ENCODE data around the gene CLASP2. TPM values are rescaled to one million over a fixed set of nuclear protein-coding genes. Genes with fewer than 3 reads are reported as not detected.

The CLASP2 gene
- total RNA-seq, 1 donor from 2014 or later: 75.8 TPM

DNA sequence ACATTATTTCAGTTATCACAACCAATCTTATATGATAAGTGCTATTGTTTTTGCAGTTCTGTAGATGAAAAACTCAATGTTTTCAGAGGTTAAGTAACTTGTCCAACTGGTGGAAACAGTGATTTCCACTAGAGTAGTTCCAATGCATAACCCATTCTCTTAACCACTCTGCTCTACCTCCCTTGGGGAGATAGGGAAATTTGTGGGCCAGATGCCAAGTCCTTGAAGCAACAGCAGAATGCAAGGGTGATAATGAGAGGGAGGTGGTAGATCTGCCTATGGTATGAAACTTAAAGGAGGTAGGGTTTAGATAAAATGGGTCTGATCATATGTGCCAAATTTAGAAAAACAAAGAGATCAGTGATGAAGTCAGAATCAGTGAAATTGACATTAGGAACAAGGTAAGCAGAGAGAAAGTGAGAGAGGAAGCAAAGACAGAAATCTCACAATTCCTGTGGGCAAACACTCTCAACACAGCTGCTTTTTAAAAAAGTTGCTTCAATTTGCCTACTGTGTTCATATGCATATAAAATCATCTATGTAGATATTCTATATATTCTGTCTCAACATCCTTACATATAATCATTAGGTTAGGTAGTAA lies 227.3 kb downstream of the CLASP2 start:
- no peaks in the 10 kb centered on the region for H3K4me1 ChIP-seq
- H3K36me3 ChIP-seq: no peaks in the 10 kb centered on the region
- intact Hi-C loops (cut with DNase I): no loop called here
- no peaks in the 10 kb centered on the region for H3K27me3 ChIP-seq
- no peak overlapping the region for H3K4me3 ChIP-seq
- DNase-seq (ENCODE audit: low spot score in 2 of 2): no peak
- TF ChIP-seq, protein P1, sequence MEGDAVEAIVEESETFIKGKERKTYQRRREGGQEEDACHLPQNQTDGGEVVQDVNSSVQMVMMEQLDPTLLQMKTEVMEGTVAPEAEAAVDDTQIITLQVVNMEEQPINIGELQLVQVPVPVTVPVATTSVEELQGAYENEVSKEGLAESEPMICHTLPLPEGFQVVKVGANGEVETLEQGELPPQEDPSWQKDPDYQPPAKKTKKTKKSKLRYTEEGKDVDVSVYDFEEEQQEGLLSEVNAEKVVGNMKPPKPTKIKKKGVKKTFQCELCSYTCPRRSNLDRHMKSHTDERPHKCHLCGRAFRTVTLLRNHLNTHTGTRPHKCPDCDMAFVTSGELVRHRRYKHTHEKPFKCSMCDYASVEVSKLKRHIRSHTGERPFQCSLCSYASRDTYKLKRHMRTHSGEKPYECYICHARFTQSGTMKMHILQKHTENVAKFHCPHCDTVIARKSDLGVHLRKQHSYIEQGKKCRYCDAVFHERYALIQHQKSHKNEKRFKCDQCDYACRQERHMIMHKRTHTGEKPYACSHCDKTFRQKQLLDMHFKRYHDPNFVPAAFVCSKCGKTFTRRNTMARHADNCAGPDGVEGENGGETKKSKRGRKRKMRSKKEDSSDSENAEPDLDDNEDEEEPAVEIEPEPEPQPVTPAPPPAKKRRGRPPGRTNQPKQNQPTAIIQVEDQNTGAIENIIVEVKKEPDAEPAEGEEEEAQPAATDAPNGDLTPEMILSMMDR (IDR thresholded peaks at IDR 0.05): no peak
- no peaks in the 10 kb centered on the region for H3K9me3 ChIP-seq
- no peak overlapping the region for H3K27ac ChIP-seq

DNA sequence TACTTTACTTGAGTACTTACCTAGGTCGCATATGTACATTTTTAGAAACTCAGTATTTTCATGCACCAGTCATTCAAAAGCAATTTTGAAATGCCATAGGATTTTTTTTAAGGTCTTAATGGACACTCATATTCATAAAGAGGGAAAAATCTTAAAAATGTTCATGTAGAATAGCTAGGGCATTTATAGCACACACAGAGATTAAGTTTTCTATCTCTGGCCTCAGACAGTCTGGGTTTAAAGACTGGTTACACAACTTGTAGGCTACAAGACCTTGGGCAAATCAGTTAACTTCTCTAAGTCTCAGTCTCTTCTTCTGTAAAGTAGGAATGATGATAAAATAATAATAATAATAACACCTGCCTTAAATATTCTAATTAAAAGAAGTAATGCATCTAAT lies 229.4 kb downstream of the CLASP2 start:
- no peaks in the 10 kb centered on the region for H3K9me3 ChIP-seq
- H3K4me3 ChIP-seq: no peak overlapping the region
- no peaks in the 10 kb centered on the region for H3K36me3 ChIP-seq
- no peaks in the 10 kb centered on the region for H3K4me1 ChIP-seq
- intact Hi-C loops (cut with DNase I): no loop called here
- TF ChIP-seq, protein P1 (IDR thresholded peaks at IDR 0.05): no peak
- no peaks in the 10 kb centered on the region for H3K27me3 ChIP-seq
- DNase-seq (ENCODE audit: low spot score in 2 of 2): no peak
- no peak overlapping the region for H3K27ac ChIP-seq

DNA sequence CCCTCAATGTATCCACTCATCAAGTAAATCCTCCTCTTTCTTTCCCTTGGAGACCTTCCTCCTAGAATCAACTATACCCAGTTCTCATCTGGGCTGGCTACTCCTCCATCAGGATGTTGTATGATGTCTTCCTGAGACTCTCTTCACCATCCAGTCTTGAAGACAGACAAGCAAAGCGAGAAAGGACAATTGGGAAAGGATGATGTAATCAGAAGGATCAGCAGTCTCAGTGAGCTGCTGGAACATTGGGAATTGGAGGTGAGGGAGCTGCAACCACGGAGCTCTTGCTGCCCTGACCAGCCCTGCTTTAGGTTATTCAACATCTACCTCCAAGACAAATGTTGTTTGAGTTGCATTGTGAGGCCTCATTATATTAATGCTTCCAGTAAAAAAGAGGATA lies 229.8 kb downstream of the CLASP2 start:
- TF ChIP-seq, protein P1 (IDR thresholded peaks at IDR 0.05): no peak
- no peaks in the 10 kb centered on the region for H3K27me3 ChIP-seq
- no peaks in the 10 kb centered on the region for H3K9me3 ChIP-seq
- H3K27ac ChIP-seq: no peak overlapping the region
- no peaks in the 10 kb centered on the region for H3K4me1 ChIP-seq
- H3K4me3 ChIP-seq: no peak overlapping the region
- no peaks in the 10 kb centered on the region for H3K36me3 ChIP-seq
- DNase-seq (ENCODE audit: low spot score in 2 of 2): no peak
- intact Hi-C loops (cut with DNase I): no loop called here

DNA sequence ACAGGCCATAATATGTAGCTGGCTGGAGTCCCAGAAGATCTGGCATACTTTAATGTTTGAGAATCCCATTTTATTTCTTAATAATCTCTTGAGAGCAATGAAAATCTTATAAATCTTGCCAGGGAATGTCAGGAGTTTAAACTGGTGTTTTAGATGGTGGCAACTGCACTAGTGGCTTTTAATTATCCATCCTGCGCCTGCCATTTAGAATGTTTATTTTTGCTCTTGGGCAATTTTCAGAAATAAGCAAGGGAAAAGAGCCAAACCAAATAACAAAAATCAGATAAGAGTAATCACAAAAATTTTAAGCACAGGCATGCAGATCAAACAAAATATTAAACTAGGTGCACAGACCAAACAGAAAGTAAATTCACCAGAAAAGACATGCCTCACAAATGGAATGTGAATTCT lies 235.9 kb downstream of the CLASP2 start:
- no peak for DNase-seq (ENCODE audit: low spot score in 2 of 2)
- Histone ChIP-seq H3K9me3 (no peaks in the 10 kb centered on the region), H3K27ac (peak overlapping the region in 1 of 2 donors; percentile 3), H3K4me1 (peaks cover 0 to 3% of the 10 kb centered on the region in 2 donors), H3K4me3 (peak overlapping the region in 1 of 2 donors; percentile 26), H3K36me3 (no peaks in the 10 kb centered on the region), H3K27me3 (no peaks in the 10 kb centered on the region)
- intact Hi-C loops (cut with DNase I): no loop called here
- TF ChIP-seq, protein P1 (IDR thresholded peaks at IDR 0.05): no peak

DNA sequence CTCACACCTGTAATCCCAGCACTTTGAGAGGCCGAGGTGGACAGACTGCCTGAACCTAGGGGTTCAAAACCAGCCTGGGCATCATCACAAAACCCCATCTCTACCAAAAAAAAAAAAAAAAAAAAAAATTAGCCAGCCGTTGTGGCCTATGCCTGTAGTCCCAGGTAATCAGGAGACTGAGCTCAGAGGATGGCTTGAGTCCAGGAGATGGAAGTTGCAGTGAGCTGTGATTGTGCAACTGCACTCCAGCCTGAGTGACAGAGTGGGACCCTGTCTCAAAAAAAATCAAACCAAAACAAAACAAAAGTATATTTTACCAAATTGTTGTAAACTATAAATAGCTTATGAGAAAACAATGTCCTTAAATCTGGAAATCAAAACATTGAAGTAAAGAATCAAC lies 243.2 kb downstream of the CLASP2 start:
- no peak for DNase-seq (ENCODE audit: low spot score in 2 of 2)
- Histone ChIP-seq H3K4me1 (no peaks in the 10 kb centered on the region), H3K4me3 (no peak overlapping the region), H3K27ac (no peak overlapping the region), H3K9me3 (no peaks in the 10 kb centered on the region), H3K36me3 (no peaks in the 10 kb centered on the region), H3K27me3 (no peaks in the 10 kb centered on the region)
- intact Hi-C loops (cut with DNase I): no loop called here
- TF ChIP-seq, protein P1 (IDR thresholded peaks at IDR 0.05): no peak

DNA sequence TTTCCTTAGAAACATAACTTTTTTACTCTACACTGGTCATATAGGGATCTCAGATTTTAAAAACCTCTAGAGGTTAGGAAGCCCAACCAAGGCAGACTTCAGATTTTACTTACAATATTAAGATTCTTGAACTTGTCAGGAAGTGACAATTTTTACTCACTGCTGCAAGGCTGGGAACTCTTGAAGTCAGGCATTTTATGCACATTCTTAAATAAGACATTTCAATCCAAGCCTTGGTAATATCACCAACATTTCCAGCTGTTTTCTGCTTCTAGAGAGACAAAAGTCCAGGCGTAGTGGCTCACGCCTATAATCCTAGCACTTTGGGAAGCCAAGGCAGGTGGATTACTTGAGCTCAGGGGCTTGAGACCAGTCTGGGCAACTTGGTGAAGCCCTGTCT lies 244.2 kb downstream of the CLASP2 start:
- intact Hi-C loops (cut with DNase I): no loop called here
- H3K36me3 ChIP-seq: no peaks in the 10 kb centered on the region
- H3K27me3 ChIP-seq: no peaks in the 10 kb centered on the region
- TF ChIP-seq, protein P1 (IDR thresholded peaks at IDR 0.05): no peak
- no peaks in the 10 kb centered on the region for H3K4me1 ChIP-seq
- no peak for DNase-seq (ENCODE audit: low spot score in 2 of 2)
- H3K27ac ChIP-seq: no peak overlapping the region
- H3K9me3 ChIP-seq: no peaks in the 10 kb centered on the region
- no peak overlapping the region for H3K4me3 ChIP-seq
